ENCODE measurements around the gene UBE2L3. TPM values are rescaled to one million over a fixed set of nuclear protein-coding genes. Genes with fewer than 3 reads are reported as not detected.

Gene UBE2L3
- total and polyA plus RNA-seq, 10 of the 15 experiments (the other 5 are each of a cell fraction or from before 2014, with no cell fraction given), result 55.7 to 168 (median 113) TPM

DNA sequence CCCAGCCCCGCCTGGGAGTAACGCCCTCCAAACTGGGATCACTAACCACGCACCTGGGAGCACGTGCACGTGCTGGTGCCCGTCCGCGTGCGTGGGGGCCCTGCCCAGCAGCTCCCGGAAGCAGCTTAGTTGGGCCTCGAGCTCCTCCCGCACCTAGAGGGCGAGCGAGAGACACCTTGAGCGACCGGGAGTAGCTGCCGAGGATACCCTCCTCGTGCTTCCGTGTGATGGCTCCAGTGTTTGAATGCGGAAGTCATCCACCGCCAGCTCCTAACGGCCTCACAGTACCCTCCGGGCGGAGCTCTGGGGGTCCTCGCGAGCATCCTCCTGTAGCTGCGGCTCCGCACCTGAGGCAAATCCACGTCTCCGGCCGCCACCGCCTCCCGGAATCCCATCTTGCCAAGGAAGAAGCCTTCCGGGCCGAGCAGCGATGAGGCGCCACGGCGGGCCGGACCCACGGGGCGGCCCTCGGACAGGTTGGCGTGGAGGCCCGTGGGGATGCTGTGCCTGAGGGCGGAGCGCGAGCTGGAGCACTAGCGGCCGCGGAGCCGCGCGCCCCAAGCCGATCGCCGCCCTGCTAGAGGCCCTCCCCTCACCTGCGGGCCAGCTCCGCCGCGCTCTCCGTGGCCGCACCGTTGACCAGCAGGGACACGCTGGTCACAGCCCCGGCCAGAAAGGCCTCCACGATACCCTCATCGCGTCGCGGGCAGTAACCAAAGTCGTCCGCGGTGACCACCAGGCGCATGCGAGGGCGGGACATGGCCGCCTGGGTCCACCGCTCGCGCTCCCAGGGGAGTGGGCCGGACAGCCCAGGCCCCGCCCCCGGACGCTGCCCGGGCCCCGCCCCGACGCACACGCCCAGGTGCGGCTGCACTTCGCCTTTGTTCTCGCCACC, 62.0 kb downstream of the UBE2L3 start, which contains the start of gene YDJC (continued):
- TF ChIP-seq CBX3 (IDR thresholded peaks at IDR 0.05; ENCODE audit: borderline replicate concordance, low read depth) (no peak), KAT2A (conservative IDR thresholded peaks at IDR 0.05; ENCODE audit: control insufficient read depth, low read depth, low read length) (no peak), NR2C1 (IDR thresholded peaks at IDR 0.05) (no peak), NR2C2 (IDR thresholded peaks at IDR 0.05; ENCODE audit: borderline replicate concordance, control insufficient read depth, insufficient read length, low read depth) (no peak), CHD1 (IDR thresholded peaks at IDR 0.05; ENCODE audit: low read depth, low read length) (no peak), WRNIP1 (IDR thresholded peaks at IDR 0.05; ENCODE audit: borderline replicate concordance, low read depth, low read length) (no peak), SP1 (IDR thresholded peaks at IDR 0.05; ENCODE audit: low read depth, low read length) (peak; percentile 62), REST (IDR thresholded peaks at IDR 0.05; ENCODE audit: low read depth, low read length) (peak; percentile 41; the same call in 1 of the 2 replicates), SREBF2 (IDR thresholded peaks at IDR 0.05; ENCODE audit: low read length) (no peak), SREBF1 (IDR thresholded peaks at IDR 0.05; ENCODE audit: low read length) (no peak), SMC3 (IDR thresholded peaks at IDR 0.05; ENCODE audit: borderline replicate concordance, low read length) (peak; percentile 13; the same call in 1 of the 2 replicates), ZNF207 (IDR thresholded peaks at IDR 0.05; ENCODE audit: borderline replicate concordance) (no peak), JUNB (IDR thresholded peaks at IDR 0.05) (no peak), CREB1 (IDR thresholded peaks at IDR 0.05; ENCODE audit: low read depth) (peak; percentile 49; the same call in 1 of the 2 replicates), TBL1XR1 (IDR thresholded peaks at IDR 0.05; ENCODE audit: low read depth, low read length) (0 out of 2 replicates have a peak, but pooled peaks have one; percentile 20)
- TF ChIP-seq, protein P1, sequence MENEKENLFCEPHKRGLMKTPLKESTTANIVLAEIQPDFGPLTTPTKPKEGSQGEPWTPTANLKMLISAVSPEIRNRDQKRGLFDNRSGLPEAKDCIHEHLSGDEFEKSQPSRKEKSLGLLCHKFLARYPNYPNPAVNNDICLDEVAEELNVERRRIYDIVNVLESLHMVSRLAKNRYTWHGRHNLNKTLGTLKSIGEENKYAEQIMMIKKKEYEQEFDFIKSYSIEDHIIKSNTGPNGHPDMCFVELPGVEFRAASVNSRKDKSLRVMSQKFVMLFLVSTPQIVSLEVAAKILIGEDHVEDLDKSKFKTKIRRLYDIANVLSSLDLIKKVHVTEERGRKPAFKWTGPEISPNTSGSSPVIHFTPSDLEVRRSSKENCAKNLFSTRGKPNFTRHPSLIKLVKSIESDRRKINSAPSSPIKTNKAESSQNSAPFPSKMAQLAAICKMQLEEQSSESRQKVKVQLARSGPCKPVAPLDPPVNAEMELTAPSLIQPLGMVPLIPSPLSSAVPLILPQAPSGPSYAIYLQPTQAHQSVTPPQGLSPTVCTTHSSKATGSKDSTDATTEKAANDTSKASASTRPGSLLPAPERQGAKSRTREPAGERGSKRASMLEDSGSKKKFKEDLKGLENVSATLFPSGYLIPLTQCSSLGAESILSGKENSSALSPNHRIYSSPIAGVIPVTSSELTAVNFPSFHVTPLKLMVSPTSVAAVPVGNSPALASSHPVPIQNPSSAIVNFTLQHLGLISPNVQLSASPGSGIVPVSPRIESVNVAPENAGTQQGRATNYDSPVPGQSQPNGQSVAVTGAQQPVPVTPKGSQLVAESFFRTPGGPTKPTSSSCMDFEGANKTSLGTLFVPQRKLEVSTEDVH (IDR thresholded peaks at IDR 0.05; ENCODE audit: low read depth, partially characterized antibody), result peak; percentile 48
- TF ChIP-seq, protein P2, sequence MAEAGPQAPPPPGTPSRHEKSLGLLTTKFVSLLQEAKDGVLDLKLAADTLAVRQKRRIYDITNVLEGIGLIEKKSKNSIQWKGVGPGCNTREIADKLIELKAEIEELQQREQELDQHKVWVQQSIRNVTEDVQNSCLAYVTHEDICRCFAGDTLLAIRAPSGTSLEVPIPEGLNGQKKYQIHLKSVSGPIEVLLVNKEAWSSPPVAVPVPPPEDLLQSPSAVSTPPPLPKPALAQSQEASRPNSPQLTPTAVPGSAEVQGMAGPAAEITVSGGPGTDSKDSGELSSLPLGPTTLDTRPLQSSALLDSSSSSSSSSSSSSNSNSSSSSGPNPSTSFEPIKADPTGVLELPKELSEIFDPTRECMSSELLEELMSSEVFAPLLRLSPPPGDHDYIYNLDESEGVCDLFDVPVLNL (IDR thresholded peaks at IDR 0.05; ENCODE audit: low read depth, low read length), result 0 out of 2 replicates have a peak, but pooled peaks have one; percentile 10
- TF ChIP-seq, protein P3, sequence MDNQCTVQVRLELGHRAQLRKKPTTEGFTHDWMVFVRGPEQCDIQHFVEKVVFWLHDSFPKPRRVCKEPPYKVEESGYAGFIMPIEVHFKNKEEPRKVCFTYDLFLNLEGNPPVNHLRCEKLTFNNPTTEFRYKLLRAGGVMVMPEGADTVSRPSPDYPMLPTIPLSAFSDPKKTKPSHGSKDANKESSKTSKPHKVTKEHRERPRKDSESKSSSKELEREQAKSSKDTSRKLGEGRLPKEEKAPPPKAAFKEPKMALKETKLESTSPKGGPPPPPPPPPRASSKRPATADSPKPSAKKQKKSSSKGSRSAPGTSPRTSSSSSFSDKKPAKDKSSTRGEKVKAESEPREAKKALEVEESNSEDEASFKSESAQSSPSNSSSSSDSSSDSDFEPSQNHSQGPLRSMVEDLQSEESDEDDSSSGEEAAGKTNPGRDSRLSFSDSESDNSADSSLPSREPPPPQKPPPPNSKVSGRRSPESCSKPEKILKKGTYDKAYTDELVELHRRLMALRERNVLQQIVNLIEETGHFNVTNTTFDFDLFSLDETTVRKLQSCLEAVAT (IDR thresholded peaks at IDR 0.05), result peak; percentile 70
- TF ChIP-seq, protein P4, sequence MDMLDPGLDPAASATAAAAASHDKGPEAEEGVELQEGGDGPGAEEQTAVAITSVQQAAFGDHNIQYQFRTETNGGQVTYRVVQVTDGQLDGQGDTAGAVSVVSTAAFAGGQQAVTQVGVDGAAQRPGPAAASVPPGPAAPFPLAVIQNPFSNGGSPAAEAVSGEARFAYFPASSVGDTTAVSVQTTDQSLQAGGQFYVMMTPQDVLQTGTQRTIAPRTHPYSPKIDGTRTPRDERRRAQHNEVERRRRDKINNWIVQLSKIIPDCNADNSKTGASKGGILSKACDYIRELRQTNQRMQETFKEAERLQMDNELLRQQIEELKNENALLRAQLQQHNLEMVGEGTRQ (IDR thresholded peaks at IDR 0.05; ENCODE audit: borderline replicate concordance, low read depth, low read length), result peak; percentile 27
